Naive thymus-derived CD8-positive, alpha-beta T cell (primary cell): ENCODE data around the gene CGB3. TPM values are rescaled to one million over a fixed set of nuclear protein-coding genes. Genes with fewer than 3 reads are reported as not detected.
A peak's percentile ranks its signal among the peaks of the same experiment; 100 is the strongest.
"Not testable (repeated sequence)": the region's sequence is repeated elsewhere in the genome, so short reads cannot be mapped to it uniquely, and the experiment has no call there.

ENCODE experiments used
- ATAC-seq, 2 donors: fragments of 150-1000 bp; cut with Tn5 transposase in 1 of 2; sonication (Bioruptor Pico), chemical (Tn5 transposase) in 1 of 2; 1 replicate in 1 of 2; 2 replicates in 1 of 2; pipeline ENCODE4 v1.10.0; 2021; ENCODE audit warnings: mild to moderate bottlenecking in 2 of 2, moderate library complexity in 2 of 2
- POLR2A ChIA-PET: fragments of 350-600 bp; sonication (Branson Sonifier 250); formaldehyde crosslinking; loops from one replicate; lab custom pipeline; 2021; ENCODE audit warnings: antibody characterized with exemption; lab: Charles Lee
- DNase-seq, 10 donors: peaks; one replicate each; pipeline versions ENCODE4 v3.0.0 to v3.0.0-alpha.2; 2020 to 2022
- H3K27ac Mint-ChIP-seq, 10 donors: one replicate each; pipeline ENCODE4 v1.8.0; 2020 to 2022; ENCODE audit warnings: mild to moderate bottlenecking in 10 of 10, mixed read lengths in 10 of 10, moderate library complexity in 4 of 10, inconsistent platforms in 1 of 10
- H3K27me3 Mint-ChIP-seq, 5 donors: one replicate each; pipeline ENCODE4 v1.8.0; 2021 to 2022; ENCODE audit warnings: mixed read lengths in 5 of 5
- H3K36me3 Mint-ChIP-seq, 3 donors: one replicate each; pipeline ENCODE4 v1.8.0; 2020 to 2022; ENCODE audit warnings: mixed read lengths in 3 of 3, mild to moderate bottlenecking in 2 of 3, inconsistent platforms in 1 of 3
- H3K4me1 Mint-ChIP-seq, 4 donors: one replicate each; pipeline ENCODE4 v1.8.0; 2021 to 2022; ENCODE audit warnings: mixed read lengths in 4 of 4
- H3K4me3 Mint-ChIP-seq, 10 donors: one replicate each; pipeline ENCODE4 v1.8.0; 2020 to 2022; ENCODE audit warnings: mild to moderate bottlenecking in 10 of 10, mixed read lengths in 10 of 10, moderate library complexity in 6 of 10, inconsistent platforms in 1 of 10
- H3K9me3 Mint-ChIP-seq, 9 donors: one replicate each; pipeline ENCODE4 v1.8.0; 2020 to 2022; ENCODE audit warnings: mixed read lengths in 9 of 9, mild to moderate bottlenecking in 3 of 9, inconsistent platforms in 1 of 9, moderate library complexity in 1 of 9
- polyA plus RNA-seq, 3 donors: library from polyadenylated mRNA; unstranded; fragments of 300-500 nt; fragmentation: Illumina TruSeq; gene quantifications; one replicate each; pipeline ENCODE4 v1.2.3, GENCODE V29; 2021
- total RNA-seq, 8 experiments: library from RNA in 2 of 8; stranded (reverse) in 2 of 8; gene quantifications; one replicate each; pipeline ENCODE4 v1.2.3 and lab custom pipeline; 2021 to 2026

Gene CGB3
- total RNA-seq, result not detected
- not detected for polyA plus RNA-seq
- 0 reads per million in 6 experiments for total RNA-seq (lab: John Stamatoyannopoulos, UW)

DNA sequence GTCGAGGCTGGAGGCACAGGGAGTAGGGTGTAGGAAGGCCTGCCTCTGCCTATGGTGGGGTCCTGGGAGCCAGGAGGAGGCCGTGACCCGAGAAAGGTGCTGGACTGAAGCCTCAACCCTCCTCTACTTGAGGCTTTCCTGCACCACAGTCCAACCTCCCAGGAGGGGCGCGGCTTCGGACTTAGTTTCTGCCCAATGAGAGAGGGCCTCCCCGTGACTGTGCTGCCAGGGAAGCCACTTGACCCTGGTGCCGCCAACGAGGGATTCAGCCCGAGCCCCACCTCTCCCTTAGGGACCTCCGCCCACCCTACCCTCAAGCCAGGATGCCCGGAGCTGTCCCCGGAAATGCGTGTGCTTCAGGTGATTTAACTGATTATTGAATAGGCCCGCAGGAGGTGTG, at the start of gene CGB3:
TSS of gene CGB3 (minus strand) at position 101 of the 400 bp plus-strand sequence. CDS start 362 bp downstream, outside the sequence.
- POLR2A ChIA-PET, H3K27ac Mint-ChIP-seq, DNase-seq, H3K4me3 Mint-ChIP-seq, H3K36me3 Mint-ChIP-seq, H3K9me3 Mint-ChIP-seq, H3K27me3 Mint-ChIP-seq, ATAC-seq: not testable (repeated sequence)
- peaks cover 7 to 20% (median 15%) of the 10 kb centered on the region in 4 donors for H3K4me1 Mint-ChIP-seq

DNA sequence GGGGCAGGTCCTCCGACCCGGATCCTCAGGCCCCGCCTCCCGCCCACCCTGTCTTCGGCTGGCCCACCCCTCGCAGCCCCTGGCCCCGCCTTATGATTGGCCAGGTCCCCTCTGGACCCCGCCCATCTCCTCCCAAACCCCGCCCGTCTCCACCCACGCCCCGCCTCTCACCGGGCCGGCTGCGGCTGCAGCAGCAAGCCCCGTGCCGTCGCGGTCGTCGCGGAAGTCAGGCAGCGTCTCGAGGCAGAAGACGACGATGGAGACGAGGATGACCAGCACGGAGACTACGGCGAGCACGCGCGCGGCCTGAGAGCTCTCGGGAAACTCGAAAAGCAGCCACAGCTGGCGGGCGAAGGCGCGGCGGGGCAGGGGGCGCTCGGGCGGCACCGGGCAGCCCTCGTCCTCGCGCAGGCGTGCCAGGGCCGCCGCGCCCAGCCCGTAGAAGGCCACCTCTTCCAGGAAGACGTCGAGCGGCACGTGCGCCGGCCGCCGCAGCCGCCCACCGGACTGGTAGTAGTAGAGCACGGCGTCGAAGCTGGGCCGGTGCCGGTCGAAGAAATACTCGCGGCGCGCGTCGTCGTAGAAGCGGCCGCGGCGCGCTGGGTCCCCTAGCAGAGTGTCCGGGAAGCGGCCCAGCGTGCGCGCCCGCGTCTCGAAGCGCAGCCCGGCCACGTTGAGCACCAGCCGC, 47.9 kb upstream of the CGB3 start:
- H3K27ac Mint-ChIP-seq, result peak overlapping the region in 1 of 10 donors; percentile 59
- H3K4me1 Mint-ChIP-seq, result peaks cover 11 to 20% (median 12%) of the 10 kb centered on the region in 4 donors
- peak; percentile 44 to 54 for ATAC-seq
- POLR2A ChIA-PET, result no interaction called here
- peaks cover 35 to 78% (median 66%) of the 10 kb centered on the region in 5 donors for H3K27me3 Mint-ChIP-seq
- H3K9me3 Mint-ChIP-seq, result peaks cover 0 to 15% (median 0%) of the 10 kb centered on the region in 9 donors
- peaks cover 0 to 26% (median 9%) of the 10 kb centered on the region in 3 donors for H3K36me3 Mint-ChIP-seq
- peak in 1 of 10 donors; percentile 17 for DNase-seq
- peak overlapping the region in 5 of 10 donors; percentile 15 to 61 (median 43) for H3K4me3 Mint-ChIP-seq

DNA sequence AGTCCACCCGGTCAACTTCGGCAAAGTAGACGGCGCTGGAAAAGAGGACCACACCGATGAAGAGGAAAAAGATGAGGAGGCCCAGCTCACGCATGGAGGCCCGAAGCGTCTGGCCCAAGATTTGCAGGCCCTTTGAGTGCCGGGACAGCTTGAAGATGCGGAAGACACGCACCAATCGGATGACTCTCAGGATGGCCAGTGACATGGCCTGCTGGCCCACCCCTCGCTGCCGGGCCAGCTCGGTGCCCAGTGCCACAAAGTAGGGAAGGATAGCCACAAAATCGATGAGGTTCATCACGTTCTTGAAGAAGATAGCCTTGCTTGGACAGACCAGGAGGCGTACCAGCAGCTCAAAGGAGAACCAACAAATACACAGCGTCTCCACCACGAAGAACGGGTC, 46.3 kb upstream of the CGB3 start:
- Mint-ChIP-seq H3K9me3 (peaks cover 0 to 15% (median 0%) of the 10 kb centered on the region in 9 donors), H3K27ac (no peak overlapping the region)

DNA sequence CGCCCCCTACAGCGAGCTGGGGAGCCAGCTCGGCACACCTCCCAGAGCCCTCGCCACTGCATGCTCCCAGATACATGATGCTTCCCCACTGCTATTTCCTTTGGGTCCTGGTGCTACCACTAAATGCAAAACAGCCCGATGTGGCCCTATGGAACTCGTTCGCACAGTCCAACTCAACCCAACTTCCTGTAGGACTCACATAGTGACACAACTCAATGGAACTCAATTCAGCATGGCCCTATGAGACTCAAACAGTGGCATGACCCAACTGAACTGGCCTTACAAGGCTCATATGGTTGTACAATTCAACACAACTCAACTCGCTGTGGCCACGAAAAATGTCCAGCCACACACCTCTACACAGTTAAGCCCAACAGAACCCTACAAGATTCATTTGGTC, 44.9 kb upstream of the CGB3 start:
- no peak overlapping the region for H3K4me3 Mint-ChIP-seq
- peaks cover 0 to 15% (median 0%) of the 10 kb centered on the region in 9 donors for H3K9me3 Mint-ChIP-seq
- no peak for ATAC-seq
- peaks cover 0 to 26% (median 9%) of the 10 kb centered on the region in 3 donors for H3K36me3 Mint-ChIP-seq
- H3K27ac Mint-ChIP-seq, result no peak overlapping the region
- DNase-seq, result no peak
- POLR2A ChIA-PET, result interaction anchor here (0.6 kb wide), 1 partner anchor 155 kb away, joined by 4 read pairs; no protein-coding TSS in a partner anchor
- H3K27me3 Mint-ChIP-seq, result peaks cover 39 to 78% (median 66%) of the 10 kb centered on the region in 5 donors
- H3K4me1 Mint-ChIP-seq, result peaks cover 8 to 15% (median 13%) of the 10 kb centered on the region in 4 donors

More for the DNA sequence above, 46.3 kb upstream of the CGB3 start:
- no peak for DNase-seq
- Mint-ChIP-seq H3K36me3 (peaks cover 0 to 26% (median 9%) of the 10 kb centered on the region in 3 donors), H3K4me3 (peak overlapping the region in 4 of 10 donors; percentile 3 to 60 (median 46)), H3K27me3 (peaks cover 41 to 80% (median 70%) of the 10 kb centered on the region in 5 donors), H3K4me1 (peaks cover 10 to 18% (median 13%) of the 10 kb centered on the region in 4 donors)
- no peak for ATAC-seq
- POLR2A ChIA-PET, result interaction anchor here (0.6 kb wide), 1 partner anchor 179 kb away, joined by 3 read pairs; no protein-coding TSS in a partner anchor

DNA sequence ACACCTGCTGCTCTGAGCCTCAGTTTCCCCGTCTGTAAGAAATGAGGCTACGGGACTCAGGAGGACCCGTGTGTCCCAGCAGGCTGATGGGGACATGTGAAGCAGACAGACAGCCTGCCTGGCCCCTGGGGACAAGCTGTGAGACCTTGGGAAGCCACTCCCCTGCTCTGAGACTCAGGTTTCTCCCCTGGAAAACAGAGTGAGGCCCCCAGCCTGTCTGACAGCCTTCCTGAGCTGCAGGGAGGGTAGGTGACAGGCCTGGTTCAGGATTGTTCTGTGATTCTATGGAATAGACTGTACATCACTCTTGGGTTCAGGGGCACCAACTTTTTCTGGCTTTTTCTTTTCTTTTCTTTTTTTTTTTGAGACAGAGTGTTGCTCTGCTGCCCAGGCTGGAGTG, 43.4 kb upstream of the CGB3 start:
- no peak for ATAC-seq

DNA sequence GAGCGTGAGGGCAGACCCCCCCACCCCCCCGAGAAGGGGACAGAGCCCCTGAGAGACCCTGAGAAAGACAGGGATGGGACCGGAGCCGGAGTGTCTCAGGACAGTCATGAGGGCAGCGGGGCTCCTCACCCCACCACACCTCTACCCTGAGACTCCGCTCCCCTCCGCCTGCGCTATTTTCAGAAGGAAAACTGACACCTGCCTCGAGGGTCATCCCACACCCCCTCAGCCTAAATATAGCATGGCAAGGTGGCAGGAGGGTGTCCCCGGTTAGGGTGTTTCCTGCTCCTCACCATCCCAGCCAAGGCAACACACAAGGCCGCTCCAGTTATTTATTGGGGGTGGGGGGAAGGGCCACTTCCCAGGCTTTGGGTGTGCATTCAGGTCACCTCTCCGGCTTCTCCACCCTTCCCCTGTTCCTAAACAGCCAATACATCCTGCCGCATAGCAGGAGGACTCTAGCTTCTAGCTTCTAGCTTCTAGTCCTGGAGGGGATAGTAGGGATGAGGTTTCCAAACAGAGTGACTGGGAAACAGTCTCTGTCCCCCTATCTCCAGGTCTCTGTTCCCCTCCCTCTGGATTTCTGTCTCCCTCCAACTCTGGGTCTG, 41.9 kb upstream of the CGB3 start:
- ATAC-seq (no peak), DNase-seq (no peak)
- Mint-ChIP-seq H3K4me1 (peaks cover 0 to 5% (median 1%) of the 10 kb centered on the region in 4 donors), H3K27me3 (peaks cover 27 to 71% (median 53%) of the 10 kb centered on the region in 5 donors), H3K9me3 (peaks cover 0 to 15% (median 0%) of the 10 kb centered on the region in 9 donors), H3K4me3 (peak overlapping the region in 2 of 10 donors; percentile 36 to 57), H3K27ac (no peak overlapping the region), H3K36me3 (peaks cover 0 to 15% (median 0%) of the 10 kb centered on the region in 3 donors)
- POLR2A ChIA-PET, result no interaction called here

More for the DNA sequence above, 43.4 kb upstream of the CGB3 start:
- no peak for DNase-seq
- H3K4me3 Mint-ChIP-seq, result no peak overlapping the region
- H3K4me1 Mint-ChIP-seq, result peaks cover 0 to 7% (median 3%) of the 10 kb centered on the region in 4 donors
- H3K9me3 Mint-ChIP-seq, result peaks cover 0 to 15% (median 0%) of the 10 kb centered on the region in 9 donors
- no peak overlapping the region for H3K27ac Mint-ChIP-seq
- H3K36me3 Mint-ChIP-seq, result peaks cover 0 to 15% (median 0%) of the 10 kb centered on the region in 3 donors
- H3K27me3 Mint-ChIP-seq, result peaks cover 28 to 75% (median 56%) of the 10 kb centered on the region in 5 donors
- POLR2A ChIA-PET, result no interaction called here

DNA sequence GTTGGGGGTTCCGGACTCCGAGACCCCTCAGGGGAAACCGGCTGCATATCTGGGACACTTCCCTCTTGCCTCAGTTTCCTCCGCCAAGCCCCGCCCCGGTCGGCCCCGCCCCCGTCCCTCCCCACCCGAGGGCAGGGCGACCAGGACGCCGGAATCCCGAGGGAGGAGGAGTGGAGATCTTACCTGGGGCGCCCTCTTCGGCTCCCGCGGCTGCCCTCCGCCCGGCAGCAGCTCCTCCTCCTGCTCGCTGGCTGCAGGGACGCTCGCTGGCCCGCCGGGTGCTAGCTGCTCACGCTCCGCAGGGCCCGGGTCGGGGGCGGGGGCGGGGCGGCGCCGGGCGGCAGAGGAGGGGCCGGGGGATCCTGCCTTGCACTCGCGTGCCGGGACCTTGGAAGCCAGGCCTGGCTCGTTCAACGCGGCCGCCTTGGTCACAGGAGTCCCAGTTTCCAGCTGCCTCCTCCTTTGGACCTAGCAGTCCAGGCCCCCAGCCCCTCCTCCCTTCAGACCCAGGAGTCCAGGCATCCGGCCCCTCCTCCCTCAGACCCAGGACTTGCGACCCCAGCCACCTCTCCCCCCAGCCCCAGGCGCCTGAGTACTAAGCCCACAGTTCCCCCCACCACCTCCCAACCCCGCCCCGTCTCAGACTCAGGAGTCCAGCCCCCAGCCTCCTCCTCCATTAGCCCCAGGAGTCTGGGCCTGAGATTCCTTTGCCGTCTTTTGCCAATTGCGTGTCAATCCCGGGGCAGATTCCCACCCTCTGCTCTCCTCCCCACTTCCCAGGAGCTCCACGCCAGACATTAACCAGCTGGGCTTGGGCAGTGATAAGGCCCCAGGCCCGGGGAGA, 40.9 kb upstream of the CGB3 start, which contains the start of gene NTF4:
TSS of gene NTF4 (minus strand) at position 51 of the 844 bp plus-strand sequence. CDS start 2,821 bp downstream, outside the sequence.
- Mint-ChIP-seq H3K27me3 (peaks cover 27 to 67% (median 51%) of the 10 kb centered on the region in 5 donors), H3K4me1 (peaks cover 0 to 5% (median 0%) of the 10 kb centered on the region in 4 donors), H3K4me3 (peak within 1 kb of the TSS in 5 of 10 donors; percentile 20 to 42 (median 26)), H3K36me3 (peaks cover 0 to 9% (median 0%) of the 10 kb centered on the region in 3 donors), H3K27ac (peak within 1 kb of the TSS in 2 of 10 donors; percentile 37 to 79), H3K9me3 (peaks cover 0 to 9% (median 0%) of the 10 kb centered on the region in 9 donors)
- POLR2A ChIA-PET, result interaction anchor here (0.6 kb wide), 1 partner anchor 45 kb away, joined by 3 read pairs; no protein-coding TSS in a partner anchor
- DNase-seq, result no peak
- peak; percentile 18 to 54 for ATAC-seq

DNA sequence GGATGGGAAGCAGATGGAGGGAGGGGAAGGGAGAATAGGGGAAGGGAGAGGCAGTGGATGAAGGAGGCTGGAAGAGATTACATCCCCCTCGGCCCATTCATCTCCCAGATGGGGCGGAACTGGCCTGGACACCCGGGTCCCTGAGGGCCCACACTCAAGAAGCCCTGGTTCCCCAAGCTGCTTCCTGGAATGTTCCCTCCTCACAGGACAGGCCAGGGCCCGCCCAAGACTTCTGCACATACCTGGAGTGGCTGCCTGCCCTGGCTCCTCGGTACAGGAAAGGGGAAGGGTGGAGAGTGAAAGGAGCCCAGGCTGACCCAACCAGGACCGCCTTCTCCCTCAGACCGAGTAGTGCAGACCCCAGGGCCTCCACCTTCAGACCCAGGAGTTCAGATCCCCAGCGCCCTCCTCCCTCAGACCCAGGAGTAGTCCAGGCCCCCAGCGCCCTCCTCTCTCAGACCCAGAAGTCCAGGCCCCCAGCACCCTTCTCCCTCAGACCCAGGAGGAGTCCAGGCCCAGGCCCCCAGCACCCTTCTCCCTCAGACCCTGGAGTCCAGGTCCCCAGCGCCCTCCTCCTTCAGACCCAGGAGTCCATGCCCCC, 40.0 kb upstream of the CGB3 start:
- Mint-ChIP-seq H3K9me3 (peaks cover 0 to 3% (median 0%) of the 10 kb centered on the region in 9 donors), H3K27me3 (peaks cover 25 to 66% (median 50%) of the 10 kb centered on the region in 5 donors), H3K4me1 (peaks cover 0 to 5% (median under 1%) of the 10 kb centered on the region in 4 donors), H3K27ac (no peak overlapping the region), H3K4me3 (peak overlapping the region in 2 of 10 donors; percentile 1 to 36), H3K36me3 (peaks cover 0 to 2% (median 0%) of the 10 kb centered on the region in 3 donors)
- no peak for ATAC-seq
- no peak for DNase-seq
- POLR2A ChIA-PET, result no interaction called here

DNA sequence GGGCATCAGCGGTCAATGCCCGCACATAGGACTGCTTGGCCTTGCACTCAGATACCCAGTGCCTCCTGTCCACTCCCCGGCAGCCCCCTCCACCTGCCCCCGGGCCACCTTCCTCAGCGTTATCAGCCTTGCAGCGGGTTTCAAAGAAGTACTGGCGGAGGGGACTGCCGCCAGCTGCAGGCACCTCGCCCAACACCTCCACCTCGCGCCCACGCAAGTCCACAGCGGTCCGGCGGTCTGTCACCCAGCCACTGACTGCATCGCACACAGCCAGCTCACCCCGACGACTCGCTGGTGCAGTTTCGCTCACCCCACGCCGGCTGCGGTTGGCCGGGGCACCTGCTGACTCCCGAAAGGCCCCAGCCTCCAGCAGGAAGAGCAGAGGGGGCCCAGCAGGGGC, 37.3 kb upstream of the CGB3 start:
- Mint-ChIP-seq H3K36me3 (no peaks in the 10 kb centered on the region), H3K4me3 (no peak overlapping the region), H3K27me3 (peaks cover 18 to 68% (median 41%) of the 10 kb centered on the region in 5 donors), H3K9me3 (no peaks in the 10 kb centered on the region), H3K27ac (no peak overlapping the region), H3K4me1 (peaks cover 9 to 21% (median 19%) of the 10 kb centered on the region in 4 donors)
- DNase-seq (no peak), ATAC-seq (no peak)
- POLR2A ChIA-PET, result no interaction called here

DNA sequence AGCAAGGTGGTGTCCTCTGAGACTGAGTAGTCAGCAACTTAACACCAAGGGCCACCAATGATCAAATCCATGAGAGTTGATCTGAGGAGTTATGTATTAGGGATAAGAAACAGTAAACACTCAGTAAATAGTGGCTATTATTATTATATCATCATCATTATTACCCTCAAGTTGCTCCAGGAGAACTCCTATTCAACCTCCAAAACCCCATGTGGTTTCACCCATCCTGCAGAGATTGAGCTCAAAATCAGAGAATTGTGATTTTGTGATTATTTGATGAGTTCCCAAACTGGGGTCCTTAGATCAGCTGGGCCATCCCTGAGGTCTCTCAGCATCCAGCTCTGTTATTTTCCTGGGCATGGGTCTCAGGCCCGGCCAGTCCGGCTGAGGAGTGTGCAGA, 36.9 kb upstream of the CGB3 start:
- no peak overlapping the region for H3K27ac Mint-ChIP-seq
- DNase-seq (no peak), ATAC-seq (no peak)
- H3K36me3 Mint-ChIP-seq, result no peaks in the 10 kb centered on the region
- no peak overlapping the region for H3K4me3 Mint-ChIP-seq
- POLR2A ChIA-PET, result no interaction called here
- H3K27me3 Mint-ChIP-seq, result peaks cover 18 to 64% (median 37%) of the 10 kb centered on the region in 5 donors
- H3K9me3 Mint-ChIP-seq, result no peaks in the 10 kb centered on the region
- H3K4me1 Mint-ChIP-seq, result peaks cover 9 to 26% (median 20%) of the 10 kb centered on the region in 4 donors

DNA sequence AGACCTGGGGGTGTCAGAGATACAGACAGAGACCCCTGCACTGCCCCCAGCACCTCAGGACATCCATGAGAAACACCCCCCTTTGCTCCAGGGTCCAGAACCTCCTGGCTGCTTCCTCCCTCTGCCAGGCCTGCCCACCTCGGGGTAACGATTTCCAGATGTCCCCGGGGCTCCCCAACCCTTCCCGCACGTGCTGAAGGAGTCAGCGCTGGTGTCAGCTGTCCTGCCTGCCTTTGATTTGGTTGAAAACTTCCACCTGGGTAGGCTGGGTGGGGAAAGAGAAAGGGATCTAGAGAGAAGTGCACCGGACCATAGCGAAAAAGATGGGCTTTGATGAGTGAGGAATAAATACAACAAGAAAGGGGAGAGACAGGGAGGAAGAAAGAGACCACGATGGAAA, 34.9 kb upstream of the CGB3 start:
- H3K4me1 Mint-ChIP-seq, result peaks cover 9 to 27% (median 18%) of the 10 kb centered on the region in 4 donors
- no peaks in the 10 kb centered on the region for H3K9me3 Mint-ChIP-seq
- no peak overlapping the region for H3K27ac Mint-ChIP-seq
- no peak for DNase-seq
- H3K4me3 Mint-ChIP-seq, result peak overlapping the region in 5 of 10 donors; percentile 10 to 75 (median 50)
- peaks cover 14 to 51% (median 30%) of the 10 kb centered on the region in 5 donors for H3K27me3 Mint-ChIP-seq
- POLR2A ChIA-PET, result interaction anchor here (0.5 kb wide), 1 partner anchor 618 kb away, joined by 3 read pairs; the partner anchor contains the start of gene PRMT1
- no peak for ATAC-seq
- H3K36me3 Mint-ChIP-seq, result no peaks in the 10 kb centered on the region
